HepG2 (cell line): Measurements from ENCODE around the gene ABTB2. TPM values are rescaled to one million over a fixed set of nuclear protein-coding genes. Genes with fewer than 3 reads are reported as not detected.

Experiments
- ATF4 ChIP-seq, 2 experiments: fragments of 450-650 bp in 1 of 2; sonication (generic) in 1 of 2; formaldehyde crosslinking; IDR thresholded peaks; 2 replicates each; pipeline versions ENCODE4 v1.5.0 to v1.8.0; 2020 to 2022; ENCODE audit warnings: mild to moderate bottlenecking in 1 of 2, missing genetic modification reagents in 1 of 2
- CREBL2 ChIP-seq: sonication (generic); formaldehyde crosslinking; IDR thresholded peaks from 2 replicates; pipeline ENCODE4 v1.8.1; 2023; ENCODE audit warnings: missing genetic modification reagents, mild to moderate bottlenecking, borderline replicate concordance
- HBP1 ChIP-seq: IDR thresholded peaks from 2 replicates; pipeline ENCODE4 v1.6.1; 2016; ENCODE audit warnings: low read depth, control low read depth
- HOXA9 ChIP-seq: sonication (generic); formaldehyde crosslinking; IDR thresholded peaks from 2 replicates; pipeline ENCODE4 v1.8.1; 2022; ENCODE audit warnings: missing genetic modification reagents, mild to moderate bottlenecking, moderate library complexity, borderline replicate concordance
- KMT2A ChIP-seq: sonication (generic); formaldehyde crosslinking; IDR thresholded peaks from 2 replicates; pipeline ENCODE4 v1.4.0; 2020; ENCODE audit warnings: missing genetic modification reagents
- PAWR ChIP-seq: sonication (generic); formaldehyde crosslinking; IDR thresholded peaks from 2 replicates; pipeline ENCODE4 v1.4.0; 2020; ENCODE audit warnings: missing genetic modification reagents, mild to moderate bottlenecking, borderline replicate concordance
- POLR2G ChIP-seq: fragments of 200-400 bp; formaldehyde crosslinking; IDR thresholded peaks from 2 replicates; pipeline ENCODE4 v1.6.1; 2018; ENCODE audit warnings: mild to moderate bottlenecking, low read depth, low read length, moderate library complexity
- RELA ChIP-seq: sonication (generic); formaldehyde crosslinking; IDR thresholded peaks from 2 replicates; pipeline ENCODE4 v1.4.0; 2020; ENCODE audit warnings: missing genetic modification reagents
- RERE ChIP-seq: IDR thresholded peaks from 2 replicates; pipeline ENCODE4 v1.6.1; 2016; ENCODE audit warnings: low read depth, missing genetic modification reagents, missing compliant biosample characterization
- TCF7L2 ChIP-seq: IDR thresholded peaks from 2 replicates; pipeline ENCODE4 v1.6.1; 2011; ENCODE audit warnings: mild to moderate bottlenecking, low read depth, low read length, moderate library complexity
- YEATS2 ChIP-seq: sonication (generic); formaldehyde crosslinking; IDR thresholded peaks from 2 replicates; pipeline ENCODE4 v1.4.0; 2020; ENCODE audit warnings: missing genetic modification reagents, borderline replicate concordance
- ZNF878 ChIP-seq: sonication (generic); formaldehyde crosslinking; IDR thresholded peaks from 2 replicates; pipeline ENCODE4 v1.8.1; 2023; ENCODE audit warnings: mild to moderate bottlenecking, missing genetic modification reagents, moderate library complexity
- polyA plus RNA-seq, 8 experiments: library from polyadenylated mRNA; depleted of rRNA in 3 of 8; stranded (reverse) in 7 of 8; unstranded in 1 of 8; fragments of >200 nt; fragmentation: Illumina TruSeq in 4 of 8; extraction: Trizol in 4 of 8; gene quantifications; 2 replicates each; pipeline versions ENCODE4 v1.2.1 to v1.2.3, GENCODE V29; 2011 to 2016; ENCODE audit warnings: low read depth in 4 of 8, missing spikeins in 1 of 8, mixed read lengths in 1 of 8; ENCODE audit not compliant: insufficient read depth in 1 of 8
- total RNA-seq, 5 experiments: library from RNA; depleted of rRNA; stranded (reverse); fragments of >200 nt; fragmentation: Illumina TruSeq; extraction: Trizol; gene quantifications; 2 replicates each; pipeline ENCODE4 v1.2.3, GENCODE V29; 2016; ENCODE audit warnings: low read depth in 1 of 5
- TF ChIP-seq, protein P1 (sequence below): sonication (generic); formaldehyde crosslinking; IDR thresholded peaks from 2 replicates; pipeline ENCODE4 v1.4.0; 2020; ENCODE audit warnings: missing genetic modification reagents
- TF ChIP-seq, protein P2 (sequence below): sonication (generic); formaldehyde crosslinking; IDR thresholded peaks from 2 replicates; pipeline ENCODE4 v1.5.1; 2020; ENCODE audit warnings: mild to moderate bottlenecking, missing genetic modification reagents, moderate library complexity

Gene ABTB2
- total and polyA plus RNA-seq, 2 of the 13 experiments (the other 11 are each of a cell fraction or from before 2014, with no cell fraction given) = 5.1 to 15.4 TPM

DNA sequence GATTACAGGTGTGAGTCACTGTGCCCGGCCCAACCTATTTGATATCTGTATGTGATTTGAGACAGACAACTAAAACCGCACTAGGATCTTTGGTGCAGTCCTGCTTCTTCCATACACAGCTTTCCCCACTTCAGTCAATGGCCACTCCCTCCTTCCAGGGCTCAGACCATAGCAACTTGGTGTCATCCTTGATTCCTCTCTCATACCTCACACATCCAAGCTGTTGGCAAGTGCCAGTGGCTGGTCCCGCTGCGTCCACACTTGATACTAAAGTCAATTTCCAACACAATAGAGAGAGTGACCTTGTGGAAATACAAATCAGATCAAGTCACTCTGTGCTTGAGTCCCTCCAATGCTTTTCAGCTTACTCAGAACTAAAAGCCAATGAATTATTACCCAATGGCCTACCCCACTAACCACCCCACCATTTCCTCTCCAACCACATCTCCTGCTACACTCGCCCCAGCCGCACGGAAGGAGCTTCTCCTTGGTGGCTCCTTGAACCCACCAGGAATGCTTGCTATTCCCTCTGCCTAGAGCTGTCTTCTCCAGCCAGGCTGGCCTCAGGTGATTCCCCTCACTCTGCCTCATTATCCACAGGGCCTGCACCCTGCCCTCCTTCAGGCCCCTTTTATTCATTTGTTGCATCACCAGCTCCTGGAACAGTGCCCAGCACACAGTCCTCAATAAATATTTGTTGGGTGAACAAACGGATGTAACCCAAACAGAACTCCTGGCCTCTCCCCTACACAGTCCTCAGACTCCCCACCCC, 12.9 kb downstream of the ABTB2 start (continued):
- TF ChIP-seq, protein P1, sequence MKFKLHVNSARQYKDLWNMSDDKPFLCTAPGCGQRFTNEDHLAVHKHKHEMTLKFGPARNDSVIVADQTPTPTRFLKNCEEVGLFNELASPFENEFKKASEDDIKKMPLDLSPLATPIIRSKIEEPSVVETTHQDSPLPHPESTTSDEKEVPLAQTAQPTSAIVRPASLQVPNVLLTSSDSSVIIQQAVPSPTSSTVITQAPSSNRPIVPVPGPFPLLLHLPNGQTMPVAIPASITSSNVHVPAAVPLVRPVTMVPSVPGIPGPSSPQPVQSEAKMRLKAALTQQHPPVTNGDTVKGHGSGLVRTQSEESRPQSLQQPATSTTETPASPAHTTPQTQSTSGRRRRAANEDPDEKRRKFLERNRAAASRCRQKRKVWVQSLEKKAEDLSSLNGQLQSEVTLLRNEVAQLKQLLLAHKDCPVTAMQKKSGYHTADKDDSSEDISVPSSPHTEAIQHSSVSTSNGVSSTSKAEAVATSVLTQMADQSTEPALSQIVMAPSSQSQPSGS (CRISPR knock-in tag) = peak; percentile 91
- TF ChIP-seq POLR2G (no peak), KMT2A (no peak; the same call in 1 of the 2 replicates), PAWR (CRISPR knock-in tag) (no peak), CREBL2 (CRISPR knock-in tag) (no peak), HOXA9 (CRISPR knock-in tag) (no peak), ATF4 (CRISPR knock-in tag; IDR thresholded peaks at IDR 0.05) (peak in 1 of 2 experiments; percentile 97; a peak in 2 of 4 replicates), RELA (no peak), RERE (CRISPR knock-in tag) (peak; percentile 82), ZNF878 (CRISPR knock-in tag) (peak; percentile 86; the same call in 1 of the 2 replicates), HBP1 (no peak), YEATS2 (CRISPR knock-in tag) (no peak), TCF7L2 (no peak)
- TF ChIP-seq, protein P2, sequence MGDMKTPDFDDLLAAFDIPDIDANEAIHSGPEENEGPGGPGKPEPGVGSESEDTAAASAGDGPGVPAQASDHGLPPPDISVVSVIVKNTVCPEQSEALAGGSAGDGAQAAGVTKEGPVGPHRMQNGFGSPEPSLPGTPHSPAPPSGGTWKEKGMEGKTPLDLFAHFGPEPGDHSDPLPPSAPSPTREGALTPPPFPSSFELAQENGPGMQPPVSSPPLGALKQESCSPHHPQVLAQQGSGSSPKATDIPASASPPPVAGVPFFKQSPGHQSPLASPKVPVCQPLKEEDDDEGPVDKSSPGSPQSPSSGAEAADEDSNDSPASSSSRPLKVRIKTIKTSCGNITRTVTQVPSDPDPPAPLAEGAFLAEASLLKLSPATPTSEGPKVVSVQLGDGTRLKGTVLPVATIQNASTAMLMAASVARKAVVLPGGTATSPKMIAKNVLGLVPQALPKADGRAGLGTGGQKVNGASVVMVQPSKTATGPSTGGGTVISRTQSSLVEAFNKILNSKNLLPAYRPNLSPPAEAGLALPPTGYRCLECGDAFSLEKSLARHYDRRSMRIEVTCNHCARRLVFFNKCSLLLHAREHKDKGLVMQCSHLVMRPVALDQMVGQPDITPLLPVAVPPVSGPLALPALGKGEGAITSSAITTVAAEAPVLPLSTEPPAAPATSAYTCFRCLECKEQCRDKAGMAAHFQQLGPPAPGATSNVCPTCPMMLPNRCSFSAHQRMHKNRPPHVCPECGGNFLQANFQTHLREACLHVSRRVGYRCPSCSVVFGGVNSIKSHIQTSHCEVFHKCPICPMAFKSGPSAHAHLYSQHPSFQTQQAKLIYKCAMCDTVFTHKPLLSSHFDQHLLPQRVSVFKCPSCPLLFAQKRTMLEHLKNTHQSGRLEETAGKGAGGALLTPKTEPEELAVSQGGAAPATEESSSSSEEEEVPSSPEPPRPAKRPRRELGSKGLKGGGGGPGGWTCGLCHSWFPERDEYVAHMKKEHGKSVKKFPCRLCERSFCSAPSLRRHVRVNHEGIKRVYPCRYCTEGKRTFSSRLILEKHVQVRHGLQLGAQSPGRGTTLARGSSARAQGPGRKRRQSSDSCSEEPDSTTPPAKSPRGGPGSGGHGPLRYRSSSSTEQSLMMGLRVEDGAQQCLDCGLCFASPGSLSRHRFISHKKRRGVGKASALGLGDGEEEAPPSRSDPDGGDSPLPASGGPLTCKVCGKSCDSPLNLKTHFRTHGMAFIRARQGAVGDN = peak; percentile 76
